HG03175 (cell line): Measurements from ENCODE around the gene SLC51A.

Source experiments
- ATAC-seq: cut with Tn5 transposase; IDR thresholded peaks from one replicate; pipeline ENCODE4 v1.9.1; 2021; ENCODE audit warnings: mild to moderate bottlenecking, moderate library complexity; ENCODE audit not compliant: unreplicated experiment

The SLC51A gene

DNA sequence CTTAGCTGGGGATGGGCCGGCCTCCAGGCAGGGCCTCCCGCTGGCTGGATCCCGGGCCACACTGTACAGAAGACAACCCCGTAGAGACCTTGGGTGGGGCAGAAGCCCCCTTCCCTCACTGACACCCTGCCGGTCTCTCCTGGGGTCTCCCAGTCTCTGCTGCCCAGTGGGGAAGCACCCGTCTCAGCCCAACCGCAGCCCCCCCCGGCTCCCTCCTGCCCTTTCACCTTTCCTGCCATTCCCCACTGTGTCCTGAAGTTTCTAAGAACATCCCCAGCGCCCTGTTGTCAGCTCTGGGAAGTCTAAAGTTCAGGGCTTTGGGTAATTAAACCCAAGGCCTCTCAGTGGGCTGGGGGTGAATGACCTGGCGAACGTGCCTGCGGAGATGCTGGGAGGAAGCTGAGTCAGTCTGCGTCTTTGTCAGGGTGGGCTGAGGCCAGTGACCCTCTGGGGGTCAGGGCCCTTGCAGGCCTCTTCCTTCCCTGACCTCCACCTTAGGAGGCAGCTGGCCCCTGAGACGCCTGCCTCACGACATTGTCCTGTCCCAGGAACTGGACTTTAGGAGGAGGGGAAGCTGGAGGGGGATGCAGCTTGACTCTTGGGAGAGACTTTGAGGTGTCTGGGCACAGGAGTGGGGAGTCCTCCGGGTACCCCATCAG is 1.4 kb upstream of the SLC51A start:
- no peak for ATAC-seq

DNA sequence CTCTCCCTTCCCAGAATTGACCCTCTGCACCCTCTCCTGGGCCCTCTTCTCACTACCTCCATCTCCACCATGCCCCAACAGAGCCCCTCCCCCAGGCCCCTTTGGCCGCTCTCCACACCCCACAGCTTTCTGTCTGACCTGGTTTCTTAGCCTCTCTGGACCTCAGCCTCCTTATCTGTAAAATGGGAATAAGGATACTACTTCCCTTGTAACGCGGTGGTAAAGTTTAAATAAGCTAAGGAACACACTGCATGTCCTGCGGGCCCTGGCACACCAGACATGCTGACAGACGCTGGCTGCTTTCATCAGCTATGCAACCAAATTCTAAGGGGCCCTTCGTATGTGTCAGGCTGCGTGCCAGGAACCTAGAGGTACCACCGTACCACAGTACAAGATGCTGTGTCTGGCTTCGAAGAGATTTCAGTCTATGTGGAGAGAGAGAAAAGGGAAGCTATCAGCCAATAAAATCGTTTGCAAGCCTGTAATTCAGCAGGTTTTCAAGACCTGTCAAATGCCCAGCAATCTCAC is 777 bp upstream of the SLC51A start:
- ATAC-seq: no peak

DNA sequence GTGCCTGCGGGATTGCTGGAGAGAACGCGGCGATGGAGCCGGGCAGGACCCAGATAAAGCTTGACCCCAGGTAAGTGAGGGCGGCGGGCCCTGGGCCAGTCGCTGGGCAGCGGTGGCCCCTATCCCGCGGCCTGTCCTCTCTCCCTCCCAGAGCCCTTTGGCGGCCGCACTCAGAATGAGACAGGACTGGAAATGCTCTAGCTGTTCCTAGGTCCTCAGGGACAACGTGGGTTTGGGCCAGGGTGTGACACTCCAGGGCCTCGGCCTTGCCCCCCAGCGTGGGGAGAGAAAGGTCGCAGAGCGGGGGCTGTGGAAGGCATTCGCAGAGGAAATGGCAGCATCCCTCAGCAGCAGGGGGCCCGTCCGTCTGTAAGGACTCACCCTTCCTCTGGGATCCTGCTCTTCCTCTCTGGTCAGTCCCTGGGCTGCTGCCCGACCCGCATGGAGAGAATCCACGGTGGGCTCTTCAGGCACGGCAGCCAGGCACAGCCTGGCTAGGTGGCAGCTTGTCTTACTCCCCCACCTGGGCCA is 412 bp downstream of the SLC51A start:
- ATAC-seq: no peak

DNA sequence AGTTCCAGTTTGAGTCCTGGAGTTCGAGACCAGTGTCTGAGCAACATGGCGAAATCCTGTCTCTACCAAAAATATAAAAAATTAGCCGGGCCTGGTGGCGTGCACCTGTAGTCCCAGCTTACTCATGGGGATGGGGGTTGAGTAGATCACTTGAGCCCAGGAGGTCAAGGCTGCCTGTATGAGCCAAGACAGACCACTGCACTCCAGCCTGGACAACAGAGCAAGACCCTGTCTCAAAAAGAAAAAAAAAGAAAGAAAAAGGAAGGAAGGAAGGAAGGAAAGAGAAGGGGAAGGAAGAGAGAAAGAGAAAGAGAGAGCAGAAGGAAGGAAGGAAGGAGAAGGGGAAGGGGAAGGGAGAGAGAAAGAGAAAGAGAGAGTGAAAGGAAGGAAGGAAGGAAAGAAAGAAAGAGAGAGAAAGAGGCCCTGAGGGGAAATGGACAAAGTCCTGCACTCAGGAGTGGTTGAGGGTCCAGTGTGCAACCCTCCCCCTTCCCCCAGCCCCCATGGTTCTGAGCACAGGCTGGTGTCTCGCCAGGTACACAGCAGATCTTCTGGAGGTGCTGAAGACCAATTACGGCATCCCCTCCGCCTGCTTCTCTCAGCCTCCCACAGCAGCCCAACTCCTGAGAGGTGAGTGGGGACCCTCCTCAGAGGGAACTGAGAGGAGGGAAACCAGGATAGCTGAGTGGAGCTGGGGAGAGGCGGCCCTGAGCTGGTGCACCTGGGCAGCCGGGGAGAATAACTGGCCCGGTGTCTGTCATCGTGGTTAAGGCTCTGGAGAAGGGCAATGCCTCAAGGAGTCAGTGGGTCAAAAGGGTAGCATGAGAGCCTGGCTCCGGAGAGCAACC is 1.2 kb downstream of the SLC51A start:
- no peak for ATAC-seq

DNA sequence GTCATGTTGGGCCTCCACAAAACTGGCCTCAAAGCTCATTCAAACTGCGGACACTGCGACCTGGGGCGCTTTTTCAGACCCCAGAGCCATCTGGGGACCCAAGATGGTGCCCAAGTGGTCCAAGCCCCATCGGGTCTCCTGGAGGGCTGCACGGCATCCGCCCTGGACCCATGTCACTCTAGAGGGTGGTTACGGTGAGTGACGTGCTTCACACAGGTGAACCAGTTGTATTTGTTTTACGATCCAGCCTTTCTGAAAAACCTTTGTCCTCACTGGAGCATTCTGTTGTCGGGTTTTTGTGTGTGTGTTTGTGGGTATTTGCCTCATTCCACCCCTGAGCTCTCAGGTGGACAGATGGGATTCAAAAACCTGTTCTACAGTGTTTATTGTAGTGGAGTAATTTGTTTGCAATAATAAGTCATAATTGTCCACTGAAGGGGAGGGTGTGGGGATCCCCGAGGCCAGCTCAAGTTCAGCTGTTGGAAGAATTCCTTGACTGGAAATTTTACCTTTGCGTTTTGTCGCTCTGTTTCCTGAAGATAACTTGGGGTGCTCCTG is 1.9 kb downstream of the SLC51A start:
- no peak for ATAC-seq

DNA sequence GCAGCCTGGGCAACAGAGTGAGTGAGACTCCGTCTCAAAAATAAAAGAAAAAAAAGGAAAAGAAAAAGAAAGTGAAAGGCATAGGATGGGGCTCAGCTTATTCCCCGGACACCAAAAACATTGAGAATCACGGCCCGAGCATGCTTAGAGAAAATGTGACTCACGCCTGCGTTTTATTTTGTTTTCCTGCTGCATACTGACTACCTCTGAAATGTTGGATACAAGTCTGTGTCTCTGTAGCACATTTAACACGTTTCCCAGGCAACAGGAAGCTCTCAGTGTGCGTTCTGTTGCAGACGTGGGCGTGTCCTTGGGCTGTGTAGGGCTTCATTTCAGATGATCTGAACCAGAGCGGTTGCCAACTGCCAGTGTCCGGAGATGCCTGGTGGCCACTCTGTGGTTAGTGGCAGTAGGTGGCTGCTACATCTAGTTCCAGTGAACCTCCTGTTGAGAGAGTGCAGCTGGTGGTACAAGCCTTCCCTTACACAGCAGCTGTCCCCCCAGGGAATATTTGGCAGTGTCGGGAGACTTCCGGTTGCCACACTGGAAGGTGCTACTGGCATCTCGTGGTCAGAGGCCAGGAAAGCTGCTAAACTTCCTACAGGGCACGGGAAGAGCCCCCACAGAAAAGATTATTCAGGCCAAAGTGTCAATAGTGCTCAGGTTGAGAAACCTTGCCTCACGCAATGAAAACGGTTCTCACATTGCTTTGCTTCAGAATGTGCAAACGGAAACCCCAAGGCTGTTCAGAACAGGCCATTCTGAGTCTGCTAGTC is 3.0 kb downstream of the SLC51A start:
- peak; percentile 84 for ATAC-seq

DNA sequence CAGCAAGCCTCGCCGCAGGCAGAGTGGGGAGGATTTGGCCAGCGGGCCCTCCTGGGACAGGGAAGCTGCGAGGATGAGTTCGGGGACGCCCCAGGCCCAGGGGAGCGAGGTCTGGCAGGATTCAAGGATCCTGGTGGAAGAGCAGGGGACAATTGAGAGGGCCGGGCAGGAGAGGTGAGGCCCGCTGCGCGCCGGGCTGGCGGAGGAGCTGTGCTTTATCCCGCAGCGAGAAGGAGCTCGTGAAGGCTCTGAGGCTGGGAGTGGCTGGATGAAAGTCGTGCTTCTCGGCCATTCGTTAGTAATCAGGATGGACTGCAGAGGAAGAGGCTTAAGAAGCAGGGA is 3.6 kb downstream of the SLC51A start:
- no peak for ATAC-seq

DNA sequence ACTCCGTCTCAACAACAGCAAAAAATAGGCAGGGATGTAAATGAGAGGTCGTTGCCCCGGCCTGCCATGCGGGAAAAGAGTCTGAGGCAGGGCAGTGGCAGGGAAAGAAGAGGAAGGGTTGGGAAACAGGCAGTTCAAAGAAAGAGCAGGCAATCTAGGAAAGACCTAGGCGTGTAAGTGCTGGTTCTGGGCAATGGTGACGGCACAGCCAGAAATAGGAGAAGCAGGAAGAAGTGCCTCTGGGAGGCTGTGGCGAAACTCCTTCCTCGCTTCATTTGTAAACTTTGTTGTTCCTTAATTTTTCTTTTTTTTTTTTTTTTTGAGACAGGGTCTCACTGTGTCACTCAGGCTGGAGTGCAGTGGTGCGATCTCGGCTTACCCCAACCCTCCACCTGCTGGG is 4.3 kb downstream of the SLC51A start:
- no peak for ATAC-seq

DNA sequence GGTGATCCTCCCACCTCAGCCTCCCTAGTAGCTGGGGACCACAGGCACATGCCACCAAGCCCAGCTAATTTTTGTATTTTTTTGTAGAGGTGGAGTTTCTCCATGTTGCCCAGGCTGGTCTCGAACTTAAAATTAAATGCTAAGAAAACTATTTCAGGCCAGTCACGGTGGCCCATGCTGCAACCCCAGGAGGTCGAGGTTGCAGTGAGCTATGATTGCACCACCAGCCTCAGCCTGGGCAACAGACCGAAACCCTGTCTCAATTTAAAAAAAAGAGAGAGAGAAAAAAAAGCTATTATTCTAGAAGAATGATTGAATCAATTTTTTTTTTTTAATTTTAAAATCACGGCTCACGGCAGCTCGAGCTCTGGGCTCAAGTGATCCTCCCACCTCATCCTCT is 4.7 kb downstream of the SLC51A start:
- no peak for ATAC-seq

DNA sequence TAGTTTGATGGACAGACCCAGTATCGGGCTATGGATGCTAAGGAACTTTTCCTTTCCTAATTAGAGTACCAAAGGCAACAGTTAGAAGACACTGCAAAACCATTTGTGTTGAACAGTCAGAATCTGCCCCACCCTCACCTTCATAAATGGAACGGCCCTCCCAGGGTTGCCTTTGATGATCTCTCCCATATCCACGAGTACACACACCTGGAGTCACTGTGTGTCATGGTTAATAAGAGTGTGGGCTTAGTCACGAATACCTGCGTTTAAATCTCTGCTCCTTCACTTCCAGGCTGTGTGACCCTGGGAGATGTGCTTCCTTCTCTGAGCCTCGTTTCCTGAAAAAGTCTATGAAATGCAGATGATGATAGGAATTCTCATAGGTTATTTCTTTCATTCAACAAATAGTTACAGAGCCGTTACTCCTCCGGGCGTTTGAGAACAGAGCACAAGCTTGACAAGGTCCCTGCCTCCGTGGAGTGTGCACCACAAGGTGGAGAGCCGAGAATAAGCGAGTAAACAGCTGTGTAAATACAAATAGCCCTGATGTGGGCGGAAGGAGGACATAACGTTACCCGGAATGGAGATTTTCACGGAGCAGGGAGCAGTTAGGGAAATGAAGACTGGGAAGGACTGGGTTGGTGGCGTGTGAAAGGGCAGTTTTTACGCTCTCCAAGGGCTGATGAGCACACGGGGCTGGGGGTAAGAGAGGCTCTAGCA is 6.7 kb downstream of the SLC51A start:
- no peak for ATAC-seq

DNA sequence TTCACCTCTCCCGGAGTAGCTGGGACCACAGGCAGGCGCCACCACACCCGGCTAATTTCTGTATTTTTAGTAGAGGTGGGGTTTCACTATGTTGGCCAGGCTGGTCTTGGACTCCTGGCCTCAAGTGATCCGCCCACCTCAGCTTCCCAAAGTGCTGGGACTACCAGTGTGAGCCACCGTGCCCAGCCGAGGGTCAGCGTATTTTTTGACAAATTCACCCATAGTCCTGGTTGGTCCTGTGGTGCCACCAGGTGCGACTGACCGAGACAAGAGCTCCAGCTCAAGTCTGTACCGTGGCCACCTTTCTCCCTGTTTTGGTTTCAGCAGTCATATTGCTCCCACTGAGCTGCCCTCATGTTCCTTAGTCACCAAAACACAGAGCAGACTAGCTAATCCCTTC is 8.8 kb downstream of the SLC51A start:
- ATAC-seq: no peak

DNA sequence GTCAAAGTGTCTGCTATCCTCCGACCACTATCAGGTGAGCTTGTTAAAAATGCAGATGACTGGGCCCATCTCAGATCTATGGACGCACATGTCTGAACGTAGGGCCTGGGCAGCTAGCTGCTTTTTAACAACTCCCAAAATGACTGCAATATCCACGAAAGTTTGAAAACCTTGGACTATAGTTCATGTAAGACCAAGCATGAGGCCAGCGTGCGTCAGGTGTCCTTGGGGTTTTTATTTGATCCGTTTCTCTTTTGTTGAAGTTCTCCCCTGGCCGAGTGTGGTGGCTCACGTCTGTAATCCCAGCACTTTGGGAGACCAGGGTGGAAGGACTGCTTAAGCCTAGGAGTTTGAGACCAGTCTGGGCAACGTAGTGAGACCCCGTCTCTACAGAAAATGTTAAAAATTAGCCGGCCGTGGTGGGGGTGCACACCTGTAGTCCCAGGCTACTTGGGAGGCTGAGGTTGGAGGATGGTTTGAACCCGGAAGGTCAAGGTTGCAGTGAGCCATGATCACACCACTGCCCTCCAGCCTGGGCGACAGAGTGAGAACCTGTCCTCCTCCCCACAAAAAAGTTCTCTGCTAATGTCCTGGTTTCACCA is 9.5 kb downstream of the SLC51A start:
- no peak for ATAC-seq

DNA sequence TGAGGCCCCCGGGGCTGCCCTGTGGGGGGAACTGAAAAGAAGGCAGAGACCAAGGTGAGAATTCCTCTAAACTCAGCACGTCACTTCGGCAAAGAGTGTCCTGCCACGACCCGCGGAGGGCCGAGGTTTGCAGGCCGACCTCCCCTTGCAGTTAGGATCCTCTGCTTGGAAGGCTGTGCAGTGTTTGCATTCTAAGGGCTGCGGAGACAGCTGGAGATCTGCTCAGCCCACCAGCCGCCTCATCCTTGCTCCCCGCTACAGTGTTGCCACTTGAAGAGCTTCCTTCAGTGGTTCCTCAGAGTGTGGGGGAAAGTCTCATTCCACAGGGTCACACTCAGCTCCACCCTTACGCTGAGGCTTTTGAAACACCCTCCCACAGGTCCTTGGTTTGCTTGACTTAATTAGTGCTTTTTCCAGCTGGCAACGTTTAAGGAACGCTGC is 10.8 kb downstream of the SLC51A start:
- no peak for ATAC-seq

DNA sequence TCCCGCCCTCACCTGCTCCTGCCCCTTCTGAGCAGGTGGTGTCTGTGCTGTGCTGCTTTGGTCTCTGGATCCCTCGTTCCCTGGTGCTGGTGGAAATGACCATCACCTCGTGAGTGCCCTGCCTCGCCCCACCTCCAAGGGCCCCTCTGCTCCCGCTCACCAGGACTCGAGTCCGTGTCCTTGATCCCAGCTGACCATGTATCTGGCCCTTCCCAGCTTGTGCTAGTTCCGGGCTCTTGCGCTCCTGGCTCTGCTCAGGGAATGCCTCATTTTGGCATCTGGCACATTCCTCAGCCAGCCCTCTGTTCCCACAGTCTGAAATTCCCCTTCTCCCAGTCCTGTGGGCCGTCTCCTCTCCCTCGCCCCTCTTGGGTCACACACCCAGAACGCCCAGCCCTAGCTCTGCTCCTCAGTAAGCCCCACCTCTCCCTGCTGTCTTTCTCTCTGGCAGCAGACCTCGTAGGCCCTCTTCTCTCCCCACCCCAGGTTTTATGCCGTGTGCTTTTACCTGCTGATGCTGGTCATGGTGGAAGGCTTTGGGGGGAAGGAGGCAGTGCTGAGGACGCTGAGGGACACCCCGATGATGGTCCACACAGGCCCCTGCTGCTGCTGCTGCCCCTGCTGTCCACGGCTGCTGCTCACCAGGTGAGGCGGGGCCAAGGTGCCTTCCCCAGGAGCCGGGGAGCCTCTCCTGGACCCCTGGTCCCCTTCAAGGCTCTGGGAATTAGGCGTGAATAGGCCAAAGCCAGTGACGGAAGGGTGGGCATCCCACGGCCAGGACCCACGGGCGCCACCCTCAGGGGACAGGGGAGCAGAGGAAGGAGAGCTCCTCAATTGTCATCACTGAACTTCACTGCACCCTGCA is 11.5 kb downstream of the SLC51A start:
- ATAC-seq: no peak

DNA sequence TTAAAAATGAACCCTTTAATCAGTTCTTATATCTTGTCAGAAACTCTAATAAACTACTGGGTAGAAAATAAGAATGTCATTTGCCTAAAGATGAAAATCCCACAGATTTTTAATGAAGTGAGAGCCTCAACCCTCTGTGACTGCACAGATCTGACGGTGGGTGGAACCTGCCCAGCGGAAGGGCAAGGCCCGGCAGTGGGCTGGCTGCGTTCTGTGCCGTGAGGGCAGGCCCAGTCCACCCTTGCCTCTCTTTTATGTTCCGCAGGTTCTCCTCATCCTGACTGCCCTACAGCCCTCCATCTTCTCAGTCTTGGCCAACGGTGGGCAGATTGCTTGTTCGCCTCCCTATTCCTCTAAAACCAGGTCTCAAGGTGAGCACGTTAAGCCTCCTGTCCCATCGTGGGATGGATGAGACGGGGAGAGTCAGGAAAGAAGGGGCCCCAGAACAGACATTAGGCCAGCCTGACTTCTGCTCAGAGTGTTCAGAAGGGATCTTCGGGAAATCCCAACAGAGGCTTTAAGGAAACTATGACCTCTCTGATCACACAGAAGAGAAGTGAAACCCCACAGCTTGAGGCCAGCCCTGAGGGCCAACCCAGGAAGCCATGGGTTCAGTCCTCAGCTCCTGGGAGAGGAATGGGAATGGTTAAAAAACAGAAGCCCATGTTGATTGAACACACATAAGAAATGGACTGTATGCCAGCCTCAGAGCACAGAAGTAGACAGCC is 16.0 kb downstream of the SLC51A start:
- no peak for ATAC-seq

DNA sequence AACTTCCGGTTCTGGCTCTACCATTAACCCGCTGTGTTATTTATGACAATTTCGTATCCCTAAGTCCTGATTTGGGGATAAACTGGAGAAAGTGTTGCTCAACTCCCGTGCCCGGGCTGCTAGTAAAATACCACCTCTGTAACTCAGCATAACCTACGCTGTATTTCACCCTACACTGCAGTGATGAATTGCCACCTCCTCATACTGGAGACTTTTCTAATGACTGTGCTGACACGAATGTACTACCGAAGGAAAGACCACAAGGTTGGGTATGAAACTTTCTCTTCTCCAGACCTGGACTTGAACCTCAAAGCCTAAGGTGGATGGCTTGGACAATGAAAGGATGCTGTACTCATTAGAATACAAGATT is 16.5 kb downstream of the SLC51A start:
- ATAC-seq: no peak

DNA sequence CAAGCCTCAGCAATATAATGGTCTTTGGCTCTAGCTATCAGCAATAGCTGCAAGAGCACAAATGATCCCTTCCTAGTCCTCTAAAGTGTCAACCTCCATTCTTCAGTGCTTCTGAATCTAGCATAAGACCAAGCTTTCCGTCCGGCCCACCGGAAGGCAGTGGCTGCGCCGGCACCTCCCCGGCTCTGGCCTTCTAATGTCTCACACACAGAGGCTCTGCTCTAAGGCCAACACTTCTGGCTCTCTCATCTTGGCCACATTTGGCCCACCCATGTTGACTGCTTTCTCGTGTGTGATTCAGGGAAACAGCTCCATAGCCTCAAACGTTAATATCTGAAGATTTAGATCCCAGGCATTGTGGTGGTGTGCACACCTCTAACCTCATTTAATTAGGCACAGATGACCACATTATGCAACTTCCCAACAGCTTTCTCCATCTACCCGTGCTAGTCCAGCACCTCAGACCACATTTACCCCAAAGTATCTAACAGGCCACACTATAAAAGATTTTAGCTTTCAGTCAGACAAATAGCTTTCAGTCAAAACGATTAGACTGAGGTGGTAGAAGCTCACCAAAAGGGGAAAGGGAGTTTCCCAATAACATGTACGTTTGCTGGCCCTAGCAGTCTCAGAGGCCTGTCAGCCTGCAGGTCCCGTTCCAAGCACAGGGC is 19.3 kb downstream of the SLC51A start:
- no peak for ATAC-seq

DNA sequence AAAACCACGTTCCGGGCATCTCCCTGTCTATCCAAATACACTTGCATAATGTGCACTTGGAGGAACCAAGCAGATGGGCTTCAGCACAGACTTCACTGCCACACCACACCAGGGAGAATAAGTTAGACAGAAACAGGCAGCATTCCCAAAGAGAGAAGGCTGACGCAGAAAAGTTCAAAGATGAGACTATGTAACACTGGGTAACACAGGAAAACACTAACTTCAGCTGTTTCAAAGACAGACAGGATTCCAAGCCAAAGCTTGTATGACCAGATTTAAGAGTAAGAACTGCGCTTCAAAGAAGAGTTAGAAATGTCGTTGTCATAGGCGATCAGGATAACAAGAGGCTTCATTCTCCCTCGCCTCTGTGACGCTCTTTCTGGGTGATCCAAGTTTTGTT is 19.9 kb downstream of the SLC51A start:
- no peak for ATAC-seq
